ENCODE results near the gene MAP3K6.

- TF ChIP-seq RAD21 (conservative IDR thresholded peaks at IDR 0.05 in 1 of 2, IDR thresholded peaks at IDR 0.05 in 1 of 2) (peak; percentile 11 to 50; a peak in 1 of 5 replicates), MYC (IDR thresholded peaks at IDR 0.05; ENCODE audit: borderline replicate concordance, low read length) (no peak), CTCF (IDR thresholded peaks at IDR 0.05) (0 out of 3 replicates have a peak, but pooled peaks have one; percentile 14), HDAC2 (IDR thresholded peaks at IDR 0.05) (no peak), USF2 (IDR thresholded peaks at IDR 0.05) (no peak), POLR2A (IDR thresholded peaks at IDR 0.05; ENCODE audit: low read length) (no peak), CEBPB (IDR thresholded peaks at IDR 0.05) (no peak), MAX (IDR thresholded peaks at IDR 0.05) (no peak), MAFK (IDR thresholded peaks at IDR 0.05; ENCODE audit: partially characterized antibody) (no peak)
Measured at GRCh38 chr1:27402349-27402754, 35.6 kb upstream of the MAP3K6 start.
